ENCODE results near the gene TNFRSF17.
"Not testable (repeated sequence)": the region's sequence is repeated elsewhere in the genome, so short reads cannot be mapped to it uniquely, and the experiment has no call there.

The TNFRSF17 gene

GRCh38 chr16:11957591-11958395 lies 7.2 kb upstream of the TNFRSF17 start:
- Mint-ChIP-seq H3K36me3 (ENCODE audit: low read depth) (no peaks in the 10 kb centered on the region), H3K9me3 (no peaks in the 10 kb centered on the region), H3K4me1 (ENCODE audit: low read depth) (peaks cover 8% of the 10 kb centered on the region), H3K4me3 (no peak overlapping the region), H3K27me3 (peaks cover 2% of the 10 kb centered on the region), H3K27ac (no peak overlapping the region)
- intact Hi-C loops (cut with micrococcal nuclease), result no loop called here

- H3K9me3 Mint-ChIP-seq; H3K27me3 Mint-ChIP-seq; intact Hi-C loops (cut with micrococcal nuclease); H3K4me3 Mint-ChIP-seq; H3K36me3 Mint-ChIP-seq (ENCODE audit: low read depth); H3K27ac Mint-ChIP-seq: not testable (repeated sequence)
- H3K4me1 Mint-ChIP-seq (ENCODE audit: low read depth), result peaks cover 12% of the 10 kb centered on the region
Observed at GRCh38 chr16:11962457-11962856, 2.6 kb upstream of the TNFRSF17 start.

- H3K4me1 Mint-ChIP-seq (ENCODE audit: low read depth), result peaks cover 12% of the 10 kb centered on the region
- intact Hi-C loops (cut with micrococcal nuclease); H3K27ac Mint-ChIP-seq; H3K9me3 Mint-ChIP-seq; H3K27me3 Mint-ChIP-seq; H3K36me3 Mint-ChIP-seq (ENCODE audit: low read depth); H3K4me3 Mint-ChIP-seq: not testable (repeated sequence)
Observed at GRCh38 chr16:11962978-11963377, 2.0 kb upstream of the TNFRSF17 start.

GRCh38 chr16:11963706-11964105 lies 1.3 kb upstream of the TNFRSF17 start:
- intact Hi-C loops (cut with micrococcal nuclease), result no loop called here
- Mint-ChIP-seq H3K4me3 (no peak overlapping the region), H3K9me3 (no peaks in the 10 kb centered on the region)

GRCh38 chr16:11966173-11966572 lies 1.2 kb downstream of the TNFRSF17 start:
- no peaks in the 10 kb centered on the region for H3K9me3 Mint-ChIP-seq
- H3K27me3 Mint-ChIP-seq, result no peaks in the 10 kb centered on the region
- no peak overlapping the region for H3K27ac Mint-ChIP-seq
- intact Hi-C loops (cut with micrococcal nuclease), result no loop called here
- peaks cover 6% of the 10 kb centered on the region for H3K36me3 Mint-ChIP-seq (ENCODE audit: low read depth)
- peaks cover 5% of the 10 kb centered on the region for H3K4me1 Mint-ChIP-seq (ENCODE audit: low read depth)
- no peak overlapping the region for H3K4me3 Mint-ChIP-seq

More at GRCh38 chr16:11963706-11964105, 1.3 kb upstream of the TNFRSF17 start:
- H3K4me1 Mint-ChIP-seq (ENCODE audit: low read depth), result peaks cover 12% of the 10 kb centered on the region
- no peak overlapping the region for H3K27ac Mint-ChIP-seq
- H3K36me3 Mint-ChIP-seq (ENCODE audit: low read depth), result no peaks in the 10 kb centered on the region
- H3K27me3 Mint-ChIP-seq, result peaks cover 1% of the 10 kb centered on the region

GRCh38 chr16:11967195-11967911 lies 2.3 kb downstream of the TNFRSF17 start:
- intact Hi-C loops (cut with micrococcal nuclease), result no loop called here
- H3K4me1 Mint-ChIP-seq (ENCODE audit: low read depth), result peaks cover 5% of the 10 kb centered on the region
- H3K9me3 Mint-ChIP-seq, result no peaks in the 10 kb centered on the region
- H3K27me3 Mint-ChIP-seq, result no peaks in the 10 kb centered on the region
- H3K27ac Mint-ChIP-seq, result no peak overlapping the region
- peaks cover 13% of the 10 kb centered on the region for H3K36me3 Mint-ChIP-seq (ENCODE audit: low read depth)
- H3K4me3 Mint-ChIP-seq, result no peak overlapping the region

GRCh38 chr16:11968577-11968976 lies 3.6 kb downstream of the TNFRSF17 start:
- Mint-ChIP-seq H3K9me3 (no peaks in the 10 kb centered on the region), H3K4me3 (no peak overlapping the region), H3K4me1 (ENCODE audit: low read depth) (peaks cover 5% of the 10 kb centered on the region), H3K27ac (no peak overlapping the region), H3K27me3 (no peaks in the 10 kb centered on the region), H3K36me3 (ENCODE audit: low read depth) (peaks cover 26% of the 10 kb centered on the region)
- intact Hi-C loops (cut with micrococcal nuclease), result no loop called here

- peaks cover 40% of the 10 kb centered on the region for H3K36me3 Mint-ChIP-seq (ENCODE audit: low read depth)
- intact Hi-C loops (cut with micrococcal nuclease); H3K27me3 Mint-ChIP-seq; H3K4me1 Mint-ChIP-seq (ENCODE audit: low read depth); H3K27ac Mint-ChIP-seq; H3K9me3 Mint-ChIP-seq; H3K4me3 Mint-ChIP-seq: not testable (repeated sequence)
Observed at GRCh38 chr16:11970292-11970691, 5.3 kb downstream of the TNFRSF17 start.

- H3K27me3 Mint-ChIP-seq, result no peaks in the 10 kb centered on the region
- no peak overlapping the region for H3K4me3 Mint-ChIP-seq
- intact Hi-C loops (cut with micrococcal nuclease), result loop anchor here (2.0 kb wide), 1 partner anchor 97 kb away; no protein-coding TSS in a partner anchor
- H3K9me3 Mint-ChIP-seq, result no peaks in the 10 kb centered on the region
- H3K4me1 Mint-ChIP-seq (ENCODE audit: low read depth), result peaks cover 18% of the 10 kb centered on the region
- H3K36me3 Mint-ChIP-seq (ENCODE audit: low read depth), result peaks cover 58% of the 10 kb centered on the region
- H3K27ac Mint-ChIP-seq, result no peak overlapping the region
Observed at GRCh38 chr16:11972128-11972527, 7.1 kb downstream of the TNFRSF17 start.

GRCh38 chr16:11973070-11973469 lies 8.1 kb downstream of the TNFRSF17 start:
- no peaks in the 10 kb centered on the region for H3K9me3 Mint-ChIP-seq
- H3K27ac Mint-ChIP-seq, result no peak overlapping the region
- H3K4me1 Mint-ChIP-seq (ENCODE audit: low read depth), result peaks cover 24% of the 10 kb centered on the region
- peaks cover 65% of the 10 kb centered on the region for H3K36me3 Mint-ChIP-seq (ENCODE audit: low read depth)
- intact Hi-C loops (cut with micrococcal nuclease), result loop anchor here (2.0 kb wide), 1 partner anchor 96 kb away; no protein-coding TSS in a partner anchor
- no peaks in the 10 kb centered on the region for H3K27me3 Mint-ChIP-seq
- H3K4me3 Mint-ChIP-seq, result no peak overlapping the region

- H3K27me3 Mint-ChIP-seq, result no peaks in the 10 kb centered on the region
- H3K4me1 Mint-ChIP-seq (ENCODE audit: low read depth), result peaks cover 60% of the 10 kb centered on the region
Observed at GRCh38 chr16:11976850-11977375, 11.9 kb downstream of the TNFRSF17 start.

GRCh38 chr16:11977376-11978041 lies 12.5 kb downstream of the TNFRSF17 start:
- H3K27me3 Mint-ChIP-seq, result no peaks in the 10 kb centered on the region
- H3K4me3 Mint-ChIP-seq, result peak overlapping the region; percentile 98
- H3K9me3 Mint-ChIP-seq, result no peaks in the 10 kb centered on the region
- intact Hi-C loops (cut with micrococcal nuclease), result loop anchor here (2.0 kb wide), 2 partner anchors 63 to 85 kb away; partner anchors contain the start of gene GSPT1
- H3K4me1 Mint-ChIP-seq (ENCODE audit: low read depth), result peaks cover 66% of the 10 kb centered on the region
- H3K36me3 Mint-ChIP-seq (ENCODE audit: low read depth), result peaks cover 89% of the 10 kb centered on the region
- H3K27ac Mint-ChIP-seq, result peak overlapping the region; percentile 98

More at GRCh38 chr16:11976850-11977375, 11.9 kb downstream of the TNFRSF17 start:
- Mint-ChIP-seq H3K9me3 (no peaks in the 10 kb centered on the region), H3K27ac (peak overlapping the region; percentile 98), H3K4me3 (peak overlapping the region; percentile 98), H3K36me3 (ENCODE audit: low read depth) (peaks cover 94% of the 10 kb centered on the region)
- intact Hi-C loops (cut with micrococcal nuclease), result loop anchor here (2.0 kb wide), 2 partner anchors 62 to 86 kb away; partner anchors contain the start of gene GSPT1

- Mint-ChIP-seq H3K9me3 (no peaks in the 10 kb centered on the region), H3K4me1 (ENCODE audit: low read depth) (peaks cover 67% of the 10 kb centered on the region), H3K27me3 (no peaks in the 10 kb centered on the region), H3K4me3 (peak overlapping the region; percentile 98), H3K27ac (peak overlapping the region; percentile 98), H3K36me3 (ENCODE audit: low read depth) (peaks cover 84% of the 10 kb centered on the region)
- intact Hi-C loops (cut with micrococcal nuclease), result no loop called here
Observed at GRCh38 chr16:11978080-11978479, 13.1 kb downstream of the TNFRSF17 start.
